ENCODE results near the gene GNAI3.

Gene GNAI3

DNA sequence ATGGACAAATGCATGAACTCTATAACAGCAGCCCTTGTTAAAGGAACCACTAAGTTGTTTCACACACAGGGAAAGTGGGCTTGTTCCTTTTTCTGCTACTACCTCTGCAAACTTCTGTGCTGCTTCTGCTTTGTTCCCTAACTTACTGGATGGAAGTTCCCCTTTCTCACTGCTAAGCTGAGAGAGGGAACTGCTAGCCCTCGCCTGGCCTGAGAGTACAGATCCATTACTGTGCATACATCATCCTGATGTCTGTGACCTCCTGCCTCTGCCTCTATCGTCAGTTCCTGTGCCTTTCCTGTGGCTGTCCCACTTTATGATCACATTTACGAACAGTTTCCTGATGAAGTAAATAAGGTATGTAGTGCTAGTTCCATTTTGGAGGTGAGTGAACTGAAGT, 67.5 kb downstream of the GNAI3 start:
- peak; percentile 81 to 95 for DNase-seq (ENCODE audit: low read depth in 1 of 2, low spot score in 1 of 2)
- TF ChIP-seq, protein P1, sequence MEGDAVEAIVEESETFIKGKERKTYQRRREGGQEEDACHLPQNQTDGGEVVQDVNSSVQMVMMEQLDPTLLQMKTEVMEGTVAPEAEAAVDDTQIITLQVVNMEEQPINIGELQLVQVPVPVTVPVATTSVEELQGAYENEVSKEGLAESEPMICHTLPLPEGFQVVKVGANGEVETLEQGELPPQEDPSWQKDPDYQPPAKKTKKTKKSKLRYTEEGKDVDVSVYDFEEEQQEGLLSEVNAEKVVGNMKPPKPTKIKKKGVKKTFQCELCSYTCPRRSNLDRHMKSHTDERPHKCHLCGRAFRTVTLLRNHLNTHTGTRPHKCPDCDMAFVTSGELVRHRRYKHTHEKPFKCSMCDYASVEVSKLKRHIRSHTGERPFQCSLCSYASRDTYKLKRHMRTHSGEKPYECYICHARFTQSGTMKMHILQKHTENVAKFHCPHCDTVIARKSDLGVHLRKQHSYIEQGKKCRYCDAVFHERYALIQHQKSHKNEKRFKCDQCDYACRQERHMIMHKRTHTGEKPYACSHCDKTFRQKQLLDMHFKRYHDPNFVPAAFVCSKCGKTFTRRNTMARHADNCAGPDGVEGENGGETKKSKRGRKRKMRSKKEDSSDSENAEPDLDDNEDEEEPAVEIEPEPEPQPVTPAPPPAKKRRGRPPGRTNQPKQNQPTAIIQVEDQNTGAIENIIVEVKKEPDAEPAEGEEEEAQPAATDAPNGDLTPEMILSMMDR (IDR thresholded peaks at IDR 0.05; ENCODE audit: insufficient read depth, low read length), result no peak
- TF ChIP-seq POLR2AphosphoS5 (IDR thresholded peaks at IDR 0.05; ENCODE audit: low read depth) (peak; percentile 28; the same call in 1 of the 2 replicates), GABPA (IDR thresholded peaks at IDR 0.05; ENCODE audit: low read depth) (peak; percentile 56), SPI1 (IDR thresholded peaks at IDR 0.05; ENCODE audit: borderline replicate concordance, low read depth) (peak; percentile 93)
- Histone ChIP-seq H3K27ac (replicated peaks) (peak overlapping the region; percentile 67), H3K4me3 (replicated peaks; ENCODE audit: insufficient read depth, low read length) (no peak overlapping the region), H3K27me3 (ENCODE audit: insufficient read depth, poor library complexity, severe bottlenecking) (no peaks in the 10 kb centered on the region)

DNA sequence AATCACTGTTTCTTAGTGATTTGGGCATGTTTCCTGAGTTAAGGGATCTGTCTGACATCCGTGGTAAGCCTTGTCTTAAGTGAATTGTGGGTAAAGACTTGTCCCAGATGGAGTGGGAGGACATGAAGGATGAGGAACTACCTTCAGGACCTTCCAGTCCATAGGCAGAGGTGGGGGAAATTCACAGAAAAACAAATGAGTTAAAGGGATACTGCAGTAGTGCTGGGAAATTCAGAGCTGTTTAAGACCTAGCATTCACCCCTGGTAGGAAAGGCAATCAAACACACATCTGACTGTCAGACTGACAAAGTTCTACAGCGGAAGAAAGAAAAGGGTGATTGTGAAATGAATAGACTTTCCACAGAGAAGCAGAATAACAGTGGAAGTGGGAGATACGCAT, 68.0 kb downstream of the GNAI3 start:
- TF ChIP-seq, protein P2, sequence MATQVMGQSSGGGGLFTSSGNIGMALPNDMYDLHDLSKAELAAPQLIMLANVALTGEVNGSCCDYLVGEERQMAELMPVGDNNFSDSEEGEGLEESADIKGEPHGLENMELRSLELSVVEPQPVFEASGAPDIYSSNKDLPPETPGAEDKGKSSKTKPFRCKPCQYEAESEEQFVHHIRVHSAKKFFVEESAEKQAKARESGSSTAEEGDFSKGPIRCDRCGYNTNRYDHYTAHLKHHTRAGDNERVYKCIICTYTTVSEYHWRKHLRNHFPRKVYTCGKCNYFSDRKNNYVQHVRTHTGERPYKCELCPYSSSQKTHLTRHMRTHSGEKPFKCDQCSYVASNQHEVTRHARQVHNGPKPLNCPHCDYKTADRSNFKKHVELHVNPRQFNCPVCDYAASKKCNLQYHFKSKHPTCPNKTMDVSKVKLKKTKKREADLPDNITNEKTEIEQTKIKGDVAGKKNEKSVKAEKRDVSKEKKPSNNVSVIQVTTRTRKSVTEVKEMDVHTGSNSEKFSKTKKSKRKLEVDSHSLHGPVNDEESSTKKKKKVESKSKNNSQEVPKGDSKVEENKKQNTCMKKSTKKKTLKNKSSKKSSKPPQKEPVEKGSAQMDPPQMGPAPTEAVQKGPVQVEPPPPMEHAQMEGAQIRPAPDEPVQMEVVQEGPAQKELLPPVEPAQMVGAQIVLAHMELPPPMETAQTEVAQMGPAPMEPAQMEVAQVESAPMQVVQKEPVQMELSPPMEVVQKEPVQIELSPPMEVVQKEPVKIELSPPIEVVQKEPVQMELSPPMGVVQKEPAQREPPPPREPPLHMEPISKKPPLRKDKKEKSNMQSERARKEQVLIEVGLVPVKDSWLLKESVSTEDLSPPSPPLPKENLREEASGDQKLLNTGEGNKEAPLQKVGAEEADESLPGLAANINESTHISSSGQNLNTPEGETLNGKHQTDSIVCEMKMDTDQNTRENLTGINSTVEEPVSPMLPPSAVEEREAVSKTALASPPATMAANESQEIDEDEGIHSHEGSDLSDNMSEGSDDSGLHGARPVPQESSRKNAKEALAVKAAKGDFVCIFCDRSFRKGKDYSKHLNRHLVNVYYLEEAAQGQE (IDR thresholded peaks at IDR 0.05; ENCODE audit: insufficient replicate concordance, low read depth), result no peak
- no peak for TF ChIP-seq GABPA (IDR thresholded peaks at IDR 0.05; ENCODE audit: low read depth)
- TF ChIP-seq, protein P1 (IDR thresholded peaks at IDR 0.05; ENCODE audit: insufficient read depth, low read length), result no peak
- TF ChIP-seq POLR2AphosphoS5 (IDR thresholded peaks at IDR 0.05; ENCODE audit: low read depth), result no peak
- no peak for TF ChIP-seq SPI1 (IDR thresholded peaks at IDR 0.05; ENCODE audit: borderline replicate concordance, low read depth)
- H3K4me3 ChIP-seq (replicated peaks; ENCODE audit: insufficient read depth, low read length), result no peak overlapping the region
- DNase-seq (ENCODE audit: low read depth in 1 of 2, low spot score in 1 of 2), result no peak
- no peaks in the 10 kb centered on the region for H3K27me3 ChIP-seq (ENCODE audit: insufficient read depth, poor library complexity, severe bottlenecking)
- peak overlapping the region; percentile 67 for H3K27ac ChIP-seq (replicated peaks)

DNA sequence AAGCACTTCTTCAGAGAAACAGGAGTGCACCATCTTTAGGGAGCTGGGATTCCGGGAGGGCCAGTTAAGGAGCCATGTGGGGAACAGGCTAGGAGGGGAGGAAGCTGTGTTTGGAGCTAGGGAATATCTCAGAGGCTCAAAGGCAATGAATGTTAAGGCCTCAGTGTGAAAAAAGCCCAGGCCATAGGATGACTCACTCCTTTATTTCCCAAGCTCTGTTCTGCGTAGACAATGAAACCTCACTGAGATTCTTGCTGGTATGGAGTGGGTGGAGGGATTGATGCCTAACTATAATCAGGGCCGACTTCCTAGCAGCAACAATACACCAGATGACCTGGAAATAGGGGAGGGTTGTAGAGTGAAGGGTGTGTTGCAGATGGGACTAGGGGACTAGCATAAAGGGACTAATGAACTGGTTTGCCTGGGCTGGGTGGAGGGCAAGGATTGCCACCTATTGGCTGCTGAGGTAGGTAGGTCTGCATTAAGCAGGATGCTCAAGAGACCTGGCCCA, 68.9 kb downstream of the GNAI3 start:
- H3K4me3 ChIP-seq (replicated peaks; ENCODE audit: insufficient read depth, low read length), result no peak overlapping the region
- peak in 1 of 2 experiments; percentile 51 for DNase-seq (ENCODE audit: low read depth in 1 of 2, low spot score in 1 of 2)

More for the DNA sequence above, 68.9 kb downstream of the GNAI3 start:
- H3K27me3 ChIP-seq (ENCODE audit: insufficient read depth, poor library complexity, severe bottlenecking), result no peaks in the 10 kb centered on the region
- peak overlapping the region; percentile 67 for H3K27ac ChIP-seq (replicated peaks)
- TF ChIP-seq, protein P2 (IDR thresholded peaks at IDR 0.05; ENCODE audit: insufficient replicate concordance, low read depth), result no peak
- TF ChIP-seq GABPA (IDR thresholded peaks at IDR 0.05; ENCODE audit: low read depth), result no peak
- TF ChIP-seq, protein P1 (IDR thresholded peaks at IDR 0.05; ENCODE audit: insufficient read depth, low read length), result no peak
- TF ChIP-seq SPI1 (IDR thresholded peaks at IDR 0.05; ENCODE audit: borderline replicate concordance, low read depth), result no peak
- TF ChIP-seq POLR2AphosphoS5 (IDR thresholded peaks at IDR 0.05; ENCODE audit: low read depth), result no peak

All from HL-60 (cell line).